Smooth muscle cell (in vitro differentiated cells): ENCODE data around the gene ARHGEF19. TPM values are rescaled to one million over a fixed set of nuclear protein-coding genes. Genes with fewer than 3 reads are reported as not detected.

ENCODE experiments used
- DNase-seq: peaks from one replicate; lab custom pipeline; 2025; ENCODE audit not compliant: unreplicated experiment; lab: John Stamatoyannopoulos, UW
- H2AFZ ChIP-seq: fragments of 200-600 bp; sonication (generic); 2 replicates; pipeline ENCODE4 v1.6.0; 2016; ENCODE audit warnings: antibody characterized with exemption, low read depth, mild to moderate bottlenecking
- H3F3A ChIP-seq: fragments of 200-600 bp; sonication (generic); 2 replicates; pipeline ENCODE4 v1.6.0; 2017; ENCODE audit warnings: antibody characterized with exemption, low read depth
- H3K27ac ChIP-seq: fragments of 200-600 bp; sonication (generic); 2 replicates; pipeline ENCODE4 v1.5.1; 2016; ENCODE audit warnings: low read depth, mild to moderate bottlenecking
- H3K27me3 ChIP-seq: fragments of 200-600 bp; sonication (generic); 2 replicates; pipeline ENCODE4 v1.6.1; 2016; ENCODE audit warnings: low read depth, mild to moderate bottlenecking
- H3K36me3 ChIP-seq: fragments of 200-600 bp; sonication (generic); 2 replicates; pipeline ENCODE4 v1.5.1; 2016; ENCODE audit warnings: low read depth
- H3K4me1 ChIP-seq: fragments of 200-600 bp; sonication (generic); 2 replicates; pipeline ENCODE4 v1.5.1; 2016; ENCODE audit warnings: low read depth
- H3K4me2 ChIP-seq: fragments of 200-600 bp; sonication (generic); 2 replicates; pipeline ENCODE4 v1.6.0; 2016; ENCODE audit warnings: mild to moderate bottlenecking
- H3K4me3 ChIP-seq: fragments of 200-600 bp; sonication (generic); 2 replicates; pipeline ENCODE4 v1.5.1; 2016; ENCODE audit warnings: mild to moderate bottlenecking
- H3K79me2 ChIP-seq: fragments of 200-600 bp; sonication (generic); 2 replicates; pipeline ENCODE4 v1.6.0; 2016; ENCODE audit warnings: low read depth, mild to moderate bottlenecking
- H3K9ac ChIP-seq: fragments of 200-600 bp; sonication (generic); 2 replicates; pipeline ENCODE4 v1.6.0; 2016; ENCODE audit warnings: low read depth
- H3K9me3 ChIP-seq: fragments of 200-600 bp; sonication (generic); replicated peaks from 2 replicates; pipeline ENCODE4 v1.5.1; 2016; ENCODE audit warnings: low read depth
- H4K20me1 ChIP-seq: fragments of 200-600 bp; sonication (generic); 2 replicates; pipeline ENCODE4 v1.6.0; 2016; ENCODE audit warnings: low read depth
- CTCF ChIP-seq: fragments of 200-600 bp; sonication (generic); IDR thresholded peaks from 2 replicates; pipeline ENCODE4 v1.5.1; 2017; ENCODE audit warnings: borderline replicate concordance, mild to moderate bottlenecking, antibody characterized with exemption; ENCODE audit not compliant: insufficient read depth, poor library complexity, severe bottlenecking
- WGBS: methylation state at CpG from one replicate; pipeline ENCODE4 v1.1.7; 2016; ENCODE audit warnings: low lambda C conversion rate; 5-methylcytosine and 5-hydroxymethylcytosine counted together
- polyA plus RNA-seq: library from polyadenylated mRNA; unstranded; fragments of >200 nt; fragmentation: Nextera tagmentation; extraction: Ambion mirVana; gene quantifications from 2 replicates; pipeline ENCODE4 v1.2.1, GENCODE V29; 2016
- total RNA-seq: library from RNA; depleted of rRNA; stranded (reverse); fragments of >200 nt; gene quantifications from 2 replicates; pipeline ENCODE4 v1.2.3, GENCODE V29; 2014

The ARHGEF19 gene
- total and polyA plus RNA-seq, 2 experiments from 2014 or later: 32.1 to 45.9 TPM

- Histone ChIP-seq H4K20me1 (peaks cover 55% of the 10 kb centered on the region), H3F3A (peaks cover 7% of the 10 kb centered on the region), H3K79me2 (peaks cover 61% of the 10 kb centered on the region), H3K27ac (peak overlapping the region; percentile 87), H3K9me3 (no peaks in the 10 kb centered on the region), H2AFZ (no peak overlapping the region), H3K36me3 (no peaks in the 10 kb centered on the region), H3K27me3 (no peaks in the 10 kb centered on the region), H3K4me3 (peak overlapping the region; percentile 91), H3K9ac (peak overlapping the region; percentile 93), H3K4me1 (peaks cover 47% of the 10 kb centered on the region), H3K4me2 (peak overlapping the region; percentile 98)
- WGBS: 15% methylated on average over 15 of the region's 17 CpGs
- no peak for DNase-seq
- TF ChIP-seq CTCF: no peak
These were observed 58.3 kb downstream of the ARHGEF19 start for GRCh38 chr1:16153999-16154673.

DNA sequence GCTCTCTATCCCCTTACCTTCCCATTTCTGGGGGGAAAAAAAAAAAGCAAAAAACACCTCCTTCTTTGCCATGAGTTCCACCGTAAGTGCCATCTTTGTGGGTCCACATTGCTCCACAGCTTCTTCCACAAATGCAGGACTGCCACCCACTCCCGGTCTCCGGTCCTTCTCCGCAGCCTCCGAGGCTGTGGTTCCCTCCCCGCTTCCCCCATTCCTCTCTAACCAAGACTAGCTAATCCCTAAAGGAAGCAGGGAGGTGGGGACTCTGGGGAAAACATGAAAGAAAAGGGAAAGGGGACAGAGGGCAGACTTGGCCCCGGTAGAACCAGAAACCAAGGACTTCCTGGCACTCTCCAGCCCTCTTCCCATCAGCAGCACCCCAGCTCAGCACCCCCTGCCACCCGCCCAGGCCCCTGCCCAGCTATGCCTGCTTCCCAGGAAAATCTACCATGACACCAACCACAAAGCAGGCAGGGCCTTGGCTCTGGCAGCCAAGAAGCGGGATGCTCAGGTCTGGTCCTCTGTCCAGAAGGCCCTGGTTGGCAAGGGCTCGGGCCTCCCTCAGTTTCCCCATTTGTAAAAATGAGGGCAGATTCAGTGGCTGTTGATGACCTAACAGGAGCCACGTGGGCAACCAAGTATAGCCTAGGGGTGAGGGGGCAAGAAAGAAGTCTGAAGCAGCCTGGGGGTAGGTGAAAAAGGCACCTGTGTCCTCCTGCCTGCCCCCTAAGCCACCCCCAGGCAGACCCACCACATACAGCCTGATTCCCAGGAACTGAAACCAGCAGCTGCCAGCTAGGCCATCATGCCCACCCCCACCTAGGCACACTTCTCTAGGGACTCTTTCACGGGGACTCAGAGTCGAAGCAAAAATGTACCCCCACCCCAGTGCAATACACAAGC, 59.1 kb downstream of the ARHGEF19 start:
- peak overlapping the region; percentile 87 for H3K27ac ChIP-seq
- H3K79me2 ChIP-seq: peaks cover 68% of the 10 kb centered on the region
- H2AFZ ChIP-seq: no peak overlapping the region
- H3K9ac ChIP-seq: peak overlapping the region; percentile 93
- TF ChIP-seq CTCF: no peak
- peak overlapping the region; percentile 91 for H3K4me3 ChIP-seq
- H3K27me3 ChIP-seq: no peaks in the 10 kb centered on the region
- H3K36me3 ChIP-seq: no peaks in the 10 kb centered on the region
- H4K20me1 ChIP-seq: peaks cover 63% of the 10 kb centered on the region
- peak overlapping the region; percentile 98 for H3K4me2 ChIP-seq
- H3F3A ChIP-seq: peaks cover 7% of the 10 kb centered on the region
- peaks cover 47% of the 10 kb centered on the region for H3K4me1 ChIP-seq
- WGBS: 25% methylated on average over 13 of the region's 13 CpGs
- DNase-seq: no peak
- no peaks in the 10 kb centered on the region for H3K9me3 ChIP-seq

GRCh38 chr1:16152481-16153087, 59.9 kb downstream of the ARHGEF19 start:
- H3K36me3 ChIP-seq: no peaks in the 10 kb centered on the region
- H4K20me1 ChIP-seq: peaks cover 71% of the 10 kb centered on the region
- WGBS: 16% methylated on average over 16 of the region's 16 CpGs
- H3K79me2 ChIP-seq: peaks cover 70% of the 10 kb centered on the region
- H3K4me2 ChIP-seq: peak overlapping the region; percentile 98
- peak overlapping the region; percentile 91 for H3K4me3 ChIP-seq
- no peak for TF ChIP-seq CTCF
- no peaks in the 10 kb centered on the region for H3K9me3 ChIP-seq
- no peak for DNase-seq
- peak overlapping the region; percentile 93 for H3K9ac ChIP-seq
- peaks cover 47% of the 10 kb centered on the region for H3K4me1 ChIP-seq
- no peak overlapping the region for H2AFZ ChIP-seq
- H3K27ac ChIP-seq: peak overlapping the region; percentile 87
- H3K27me3 ChIP-seq: no peaks in the 10 kb centered on the region
- peaks cover 10% of the 10 kb centered on the region for H3F3A ChIP-seq
